UCSD-AML1 (cell line): ENCODE results near the gene MPHOSPH6.
"Not testable (repeated sequence)": the region's sequence is repeated elsewhere in the genome, so short reads cannot be mapped to it uniquely, and the experiment has no call there.

Experiments used
- DNase-seq: peaks from one replicate; lab custom pipeline; 2025; ENCODE audit not compliant: unreplicated experiment; lab: John Stamatoyannopoulos, UW

The MPHOSPH6 gene

GRCh38 chr16:82124651-82125050 lies 45.4 kb downstream of the MPHOSPH6 start:
- no peak for DNase-seq

GRCh38 chr16:82119405-82119804 lies 50.6 kb downstream of the MPHOSPH6 start:
- DNase-seq = no peak

- DNase-seq = no peak
Measured at GRCh38 chr16:82118749-82119148, 51.3 kb downstream of the MPHOSPH6 start.

- DNase-seq = no peak
Measured at GRCh38 chr16:82116535-82116934, 53.5 kb downstream of the MPHOSPH6 start.

- no peak for DNase-seq
Measured at GRCh38 chr16:82113741-82114140, 56.3 kb downstream of the MPHOSPH6 start.

- DNase-seq = no peak
Measured at GRCh38 chr16:82111944-82112343, 58.1 kb downstream of the MPHOSPH6 start.

GRCh38 chr16:82109266-82109665 lies 60.8 kb downstream of the MPHOSPH6 start:
- not testable (repeated sequence) for DNase-seq

GRCh38 chr16:82108774-82109173 lies 61.2 kb downstream of the MPHOSPH6 start:
- no peak for DNase-seq

DNA sequence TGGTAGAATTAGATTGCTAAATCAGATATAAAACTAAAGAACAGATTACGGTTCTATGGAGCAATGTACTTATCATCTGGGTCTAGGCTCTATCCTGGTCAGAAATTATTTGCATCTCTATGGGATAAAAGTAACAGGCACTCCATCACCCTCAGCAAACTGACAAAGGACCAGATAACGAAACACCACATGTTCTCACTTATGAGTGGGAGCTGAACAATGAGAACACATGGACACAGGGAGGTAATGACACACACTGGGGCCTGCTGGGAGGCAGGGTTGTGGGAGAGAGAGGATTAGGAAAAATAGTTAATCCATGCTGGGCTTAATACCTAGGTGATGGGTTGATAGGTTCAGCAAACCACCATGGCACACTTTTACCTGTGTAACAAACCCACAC lies 61.9 kb downstream of the MPHOSPH6 start:
- no peak for DNase-seq

GRCh38 chr16:82105107-82105506 lies 64.9 kb downstream of the MPHOSPH6 start:
- no peak for DNase-seq
